Endothelial cell of umbilical vein (primary cell): ENCODE results near the gene IQCH. TPM values are rescaled to one million over a fixed set of nuclear protein-coding genes. Genes with fewer than 3 reads are reported as not detected.

Experiments
- BruUV-seq: library from RNA; stranded (reverse); fragments of 400-500 nt; replicated peaks from 2 replicates; lab custom pipeline; 2021; lab: Mats Ljungman, UMichigan
- CTCF ChIA-PET: fragments of 300-600, 350-600 bp; sonication (Branson Sonifier 250); formaldehyde crosslinking; loops from one replicate; lab custom pipeline; 2021; ENCODE audit warnings: antibody characterized with exemption, inconsistent platforms; lab: Charles Lee
- POLR2A ChIA-PET: fragments of 300-600, 350-600 bp; sonication (Branson Sonifier 250); formaldehyde crosslinking; loops from one replicate; lab custom pipeline; 2021; ENCODE audit warnings: antibody characterized with exemption, inconsistent platforms; lab: Charles Lee
- DNase-seq: peaks from one replicate; pipeline ENCODE4 v3.0.0-alpha.2; 2011; ENCODE audit warnings: low read depth, low spot score
- FAIRE-seq: peaks from 2 replicates; lab custom pipeline; 2011; peaks lifted over from hg19 to GRCh38; lab: Jason Lieb, UNC
- H2AFZ ChIP-seq: 2 replicates; pipeline ENCODE4 v1.6.0; 2012; ENCODE audit warnings: low read depth, low read length, control low read depth, inconsistent platforms
- H3K27ac ChIP-seq: 2 replicates; pipeline ENCODE4 v1.5.1; 2011; ENCODE audit warnings: low read depth, mild to moderate bottlenecking, control low read depth, low read length, moderate library complexity; ENCODE audit not compliant: insufficient read depth
- H3K27me3 ChIP-seq, 2 experiments: 2 replicates each; pipeline versions ENCODE4 v1.6.0 to v1.6.1; 2011; ENCODE audit warnings: low read length in 2 of 2, mixed read lengths in 1 of 2; ENCODE audit not compliant: control insufficient read depth in 2 of 2, insufficient read depth in 2 of 2
- H3K36me3 ChIP-seq, 2 experiments: 2 replicates in 1 of 2; 3 replicates in 1 of 2; pipeline ENCODE4 v1.5.1; 2011; ENCODE audit warnings: low read length in 2 of 2, mild to moderate bottlenecking in 1 of 2, moderate library complexity in 1 of 2; ENCODE audit not compliant: control insufficient read depth in 2 of 2, insufficient read depth in 2 of 2; ENCODE audit errors: extremely low read depth in 1 of 2
- H3K4me1 ChIP-seq: 3 replicates; pipeline ENCODE4 v1.5.1; 2011; ENCODE audit warnings: mild to moderate bottlenecking, low read length; ENCODE audit not compliant: control insufficient read depth, insufficient read depth; ENCODE audit errors: extremely low read depth
- H3K4me2 ChIP-seq: 2 replicates; pipeline ENCODE4 v1.6.1; 2011; ENCODE audit warnings: low read length, control low read depth, mixed read lengths; ENCODE audit not compliant: insufficient read depth
- H3K4me3 ChIP-seq, 3 experiments: fragments of 200-600 bp in 1 of 3; sonication (generic), shearing (Covaris generic) in 1 of 3; replicated peaks in 1 of 3; 2 replicates each; pipeline ENCODE4 v1.5.1; 2011 to 2016; ENCODE audit warnings: control low read depth in 3 of 3, low read length in 3 of 3, mild to moderate bottlenecking in 2 of 3, inconsistent platforms in 1 of 3, low read depth in 1 of 3, moderate library complexity in 1 of 3; ENCODE audit not compliant: insufficient read depth in 1 of 3
- H3K79me2 ChIP-seq: 2 replicates; pipeline ENCODE4 v1.6.0; 2012; ENCODE audit warnings: low read length, inconsistent platforms; ENCODE audit not compliant: control insufficient read depth, insufficient read depth
- H3K9ac ChIP-seq: replicated peaks from 2 replicates; pipeline ENCODE3; 2011; ENCODE audit warnings: low read length, control low read depth; ENCODE audit not compliant: insufficient read depth; ENCODE audit errors: extremely low read depth
- H3K9me1 ChIP-seq: replicated peaks from 3 replicates; pipeline ENCODE4 v1.6.0; 2011; ENCODE audit warnings: mild to moderate bottlenecking, low read length; ENCODE audit not compliant: control insufficient read depth, insufficient read depth; ENCODE audit errors: extremely low read depth
- H3K9me3 ChIP-seq: replicated peaks from 2 replicates; pipeline ENCODE4 v1.5.1; 2012; ENCODE audit warnings: low read length, inconsistent platforms; ENCODE audit not compliant: control insufficient read depth, insufficient read depth
- H4K20me1 ChIP-seq: replicated peaks from 2 replicates; pipeline ENCODE3; 2011; ENCODE audit warnings: mild to moderate bottlenecking, low read length; ENCODE audit not compliant: control insufficient read depth, insufficient read depth; ENCODE audit errors: extremely low read depth
- EZH2 ChIP-seq: IDR thresholded peaks from 2 replicates; pipeline ENCODE4 v1.6.1; 2012; ENCODE audit warnings: borderline replicate concordance, low read depth, mild to moderate bottlenecking, moderate library complexity, low read length, inconsistent platforms; ENCODE audit not compliant: severe bottlenecking
- FOS ChIP-seq: IDR thresholded peaks from 2 replicates; pipeline ENCODE4 v1.6.1; 2011; ENCODE audit warnings: mild to moderate bottlenecking, low read length, moderate library complexity, borderline replicate concordance; ENCODE audit not compliant: insufficient read depth
- GATA2 ChIP-seq: IDR thresholded peaks from 2 replicates; pipeline ENCODE4 v1.7.0; 2011; ENCODE audit warnings: low read depth, mild to moderate bottlenecking, moderate library complexity, mixed read lengths, low read length; ENCODE audit not compliant: insufficient read length, insufficient read depth
- JUN ChIP-seq: IDR thresholded peaks from 2 replicates; pipeline ENCODE4 v1.6.1; 2011; ENCODE audit warnings: borderline replicate concordance, low read depth; ENCODE audit not compliant: insufficient read length, insufficient read depth
- MYC ChIP-seq: IDR thresholded peaks from one replicate; pipeline ENCODE4 v1.6.1; 2011; ENCODE audit warnings: mild to moderate bottlenecking, low read depth, low read length
- POLR2A ChIP-seq: IDR thresholded peaks from 2 replicates; pipeline ENCODE4 v1.6.1; 2012; ENCODE audit warnings: low read depth, mild to moderate bottlenecking, control low read depth, low read length
- POLR2AphosphoS5 ChIP-seq: IDR thresholded peaks from 2 replicates; pipeline ENCODE4 v1.6.1; 2012; ENCODE audit warnings: low read depth, mild to moderate bottlenecking, control low read depth, low read length, moderate library complexity; ENCODE audit not compliant: insufficient read depth
- dilution Hi-C: fragments of 300-500 bp; cut with MboI; formaldehyde crosslinking; loops from one replicate; pipeline ENCODE4 v1.15.0; 2019; ENCODE audit warnings: low sequenced_read_pairs; ENCODE audit not compliant: extremely low pct_ligation_motif_present
- intact Hi-C: fragments of 100-400 bp; cut with micrococcal nuclease; formaldehyde crosslinking; loops from one replicate; pipeline ENCODE4 v1.10.0; 2022
- polyA plus RNA-seq, 4 experiments: library from polyadenylated mRNA; depleted of rRNA in 3 of 4; stranded (reverse) in 3 of 4; unstranded in 1 of 4; fragments of >200 nt; gene quantifications; 2 replicates each; pipeline versions ENCODE4 v1.2.1 to v1.2.3, GENCODE V29; 2011 to 2012; ENCODE audit warnings: missing spikeins in 1 of 4
- total RNA-seq: library from RNA; stranded (reverse); gene quantifications from 2 replicates; pipeline ENCODE4 v1.2.3, GENCODE V29; 2021
- TF ChIP-seq, protein P1 (sequence below): IDR thresholded peaks from 2 replicates; pipeline ENCODE4 v1.6.1; 2011; ENCODE audit not compliant: insufficient read depth, insufficient read length
- TF ChIP-seq, protein P2 (sequence below), 2 donors: IDR thresholded peaks; 1 replicate in 1 of 2; 2 replicates in 1 of 2; pipeline ENCODE4 v1.5.1; 2011; ENCODE audit warnings: low read length in 2 of 2, mild to moderate bottlenecking in 2 of 2, moderate library complexity in 2 of 2, control low read depth in 1 of 2, inconsistent platforms in 1 of 2, low read depth in 1 of 2; ENCODE audit not compliant: insufficient read depth in 1 of 2; ENCODE audit errors: extremely low read depth in 1 of 2

Gene IQCH
- total and polyA plus RNA-seq, 2 donors (not counting 3 experiments of a cell fraction or from before 2014, with no cell fraction given) = 0.29 to 0.51 TPM

DNA sequence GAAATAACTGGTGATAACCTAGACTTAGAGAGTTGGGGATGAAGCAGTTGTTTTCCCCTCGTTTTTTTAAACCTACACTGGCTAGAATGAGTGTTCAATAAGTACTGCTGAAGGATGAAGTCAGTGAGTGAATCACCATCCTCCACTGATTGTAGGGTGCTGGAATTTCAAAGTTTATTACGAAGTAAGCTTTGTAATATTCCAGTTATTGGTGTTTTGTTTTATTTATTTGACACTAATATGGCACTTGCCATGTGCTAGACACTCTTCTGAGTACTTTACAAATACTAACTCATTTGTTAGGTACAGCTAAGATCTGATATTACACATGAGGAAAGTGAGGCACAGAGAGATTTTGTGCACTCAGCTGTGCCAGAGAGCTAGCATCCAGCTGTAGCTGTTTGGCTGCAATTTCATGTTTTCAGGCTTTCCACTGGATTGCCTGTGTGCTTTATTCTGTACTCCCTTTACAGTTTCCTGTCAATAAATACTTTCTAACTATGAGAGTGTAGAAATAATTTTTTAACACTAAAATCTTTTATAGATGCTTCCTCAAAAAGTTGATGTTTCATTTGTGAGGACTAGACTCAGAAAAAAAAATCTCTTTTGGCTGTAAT lies 293.8 kb downstream of the IQCH start:
- Histone ChIP-seq H3K4me3 (no peak overlapping the region), H2AFZ (no peak overlapping the region), H4K20me1 (no peaks in the 10 kb centered on the region), H3K4me2 (no peak overlapping the region), H3K9ac (no peak overlapping the region), H3K4me1 (peaks cover 3% of the 10 kb centered on the region), H3K9me3 (no peaks in the 10 kb centered on the region), H3K9me1 (no peaks in the 10 kb centered on the region), H3K79me2 (no peaks in the 10 kb centered on the region), H3K27me3 (no peaks in the 10 kb centered on the region), H3K36me3 (no peaks in the 10 kb centered on the region), H3K27ac (no peak overlapping the region)
- intact Hi-C loops (loop anchor here (10.0 kb wide), 1 partner anchor 94 kb away; no protein-coding TSS in a partner anchor), dilution Hi-C loops (no loop called here)
- no TSS peak for BruUV-seq
- ChIA-PET CTCF (no interaction called here), POLR2A (no interaction called here)
- FAIRE-seq (no peak), DNase-seq (no peak)
- TF ChIP-seq MYC (no peak), JUN (no peak), EZH2 (no peak), FOS (no peak), POLR2A (no peak), GATA2 (no peak), POLR2AphosphoS5 (no peak)
- TF ChIP-seq, protein P1, sequence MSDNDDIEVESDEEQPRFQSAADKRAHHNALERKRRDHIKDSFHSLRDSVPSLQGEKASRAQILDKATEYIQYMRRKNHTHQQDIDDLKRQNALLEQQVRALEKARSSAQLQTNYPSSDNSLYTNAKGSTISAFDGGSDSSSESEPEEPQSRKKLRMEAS = no peak
- TF ChIP-seq, protein P2, sequence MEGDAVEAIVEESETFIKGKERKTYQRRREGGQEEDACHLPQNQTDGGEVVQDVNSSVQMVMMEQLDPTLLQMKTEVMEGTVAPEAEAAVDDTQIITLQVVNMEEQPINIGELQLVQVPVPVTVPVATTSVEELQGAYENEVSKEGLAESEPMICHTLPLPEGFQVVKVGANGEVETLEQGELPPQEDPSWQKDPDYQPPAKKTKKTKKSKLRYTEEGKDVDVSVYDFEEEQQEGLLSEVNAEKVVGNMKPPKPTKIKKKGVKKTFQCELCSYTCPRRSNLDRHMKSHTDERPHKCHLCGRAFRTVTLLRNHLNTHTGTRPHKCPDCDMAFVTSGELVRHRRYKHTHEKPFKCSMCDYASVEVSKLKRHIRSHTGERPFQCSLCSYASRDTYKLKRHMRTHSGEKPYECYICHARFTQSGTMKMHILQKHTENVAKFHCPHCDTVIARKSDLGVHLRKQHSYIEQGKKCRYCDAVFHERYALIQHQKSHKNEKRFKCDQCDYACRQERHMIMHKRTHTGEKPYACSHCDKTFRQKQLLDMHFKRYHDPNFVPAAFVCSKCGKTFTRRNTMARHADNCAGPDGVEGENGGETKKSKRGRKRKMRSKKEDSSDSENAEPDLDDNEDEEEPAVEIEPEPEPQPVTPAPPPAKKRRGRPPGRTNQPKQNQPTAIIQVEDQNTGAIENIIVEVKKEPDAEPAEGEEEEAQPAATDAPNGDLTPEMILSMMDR (IDR thresholded peaks at IDR 0.05; ENCODE audit: extremely low read depth in 1 of 2, insufficient read depth in 1 of 2, low read depth in 1 of 2, low read length in 2 of 2) = no peak
